Activated naive CD4-positive, alpha-beta T cell treated with anti-CD3 and anti-CD28 coated beads, Interleukin-2, amount 50 U/mL, for 24 hours (primary cell): Measurements from ENCODE around the gene CCKAR.
"Not testable (repeated sequence)": the region's sequence is repeated elsewhere in the genome, so short reads cannot be mapped to it uniquely, and the experiment has no call there.

Experiments
- H3K27ac Mint-ChIP-seq: one replicate; pipeline ENCODE4 v1.8.0; 2021; ENCODE audit warnings: mild to moderate bottlenecking, mixed read lengths
- H3K27me3 Mint-ChIP-seq: one replicate; pipeline ENCODE4 v1.8.0; 2021; ENCODE audit warnings: mixed read lengths
- H3K36me3 Mint-ChIP-seq: one replicate; pipeline ENCODE4 v1.8.0; 2021; ENCODE audit warnings: mixed read lengths
- H3K4me1 Mint-ChIP-seq: one replicate; pipeline ENCODE4 v1.8.0; 2021; ENCODE audit warnings: mixed read lengths
- H3K4me3 Mint-ChIP-seq: one replicate; pipeline ENCODE4 v1.8.0; 2021; ENCODE audit warnings: mild to moderate bottlenecking, mixed read lengths
- H3K9me3 Mint-ChIP-seq: one replicate; pipeline ENCODE4 v1.8.0; 2021; ENCODE audit warnings: mixed read lengths

The CCKAR gene

DNA sequence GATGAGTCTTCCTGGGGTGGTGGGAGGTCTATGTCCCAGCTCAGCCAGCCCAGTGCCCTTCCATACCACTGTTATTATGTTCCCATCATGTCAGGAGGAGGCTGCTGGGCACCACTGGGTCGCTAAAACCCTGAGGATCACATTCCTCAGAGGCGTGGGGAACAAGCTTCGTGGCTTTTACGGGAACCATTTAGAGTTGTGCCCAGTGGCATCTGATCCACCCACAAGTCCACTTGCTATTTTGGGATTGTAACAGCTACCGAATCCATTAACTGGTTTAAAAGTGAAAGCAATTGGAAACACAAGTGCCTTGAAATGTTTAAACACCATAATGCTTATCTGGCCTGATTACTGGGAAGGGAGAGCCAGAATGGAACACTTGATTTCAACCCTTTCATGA, 13.1 kb upstream of the CCKAR start:
- Mint-ChIP-seq H3K4me3 (no peak overlapping the region), H3K4me1 (no peaks in the 10 kb centered on the region), H3K36me3 (no peaks in the 10 kb centered on the region), H3K27me3 (peaks cover 3% of the 10 kb centered on the region), H3K9me3 (no peaks in the 10 kb centered on the region), H3K27ac (no peak overlapping the region)

DNA sequence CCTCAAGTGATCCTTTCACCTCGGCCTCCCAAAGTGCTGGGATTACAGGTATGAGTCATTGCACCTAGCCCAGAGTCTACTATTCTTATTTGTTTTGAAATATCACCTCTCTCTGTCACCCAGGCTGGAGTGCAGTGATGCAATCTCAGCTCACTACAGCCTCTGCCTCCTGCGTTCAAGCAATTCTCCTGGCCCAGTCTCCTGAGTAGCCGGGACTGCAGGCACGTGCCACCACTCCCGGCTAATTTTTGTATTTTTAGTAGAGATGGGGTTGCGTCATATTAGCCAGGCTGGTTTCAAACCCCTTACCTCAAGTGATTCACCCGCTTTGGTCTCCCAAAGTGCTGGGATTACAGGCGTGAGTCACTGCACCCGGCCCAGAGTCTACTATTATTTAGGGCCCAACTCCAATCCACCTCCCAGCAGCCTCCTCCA, 10.3 kb upstream of the CCKAR start:
- H3K27me3 Mint-ChIP-seq, H3K36me3 Mint-ChIP-seq, H3K4me1 Mint-ChIP-seq: not testable (repeated sequence)

DNA sequence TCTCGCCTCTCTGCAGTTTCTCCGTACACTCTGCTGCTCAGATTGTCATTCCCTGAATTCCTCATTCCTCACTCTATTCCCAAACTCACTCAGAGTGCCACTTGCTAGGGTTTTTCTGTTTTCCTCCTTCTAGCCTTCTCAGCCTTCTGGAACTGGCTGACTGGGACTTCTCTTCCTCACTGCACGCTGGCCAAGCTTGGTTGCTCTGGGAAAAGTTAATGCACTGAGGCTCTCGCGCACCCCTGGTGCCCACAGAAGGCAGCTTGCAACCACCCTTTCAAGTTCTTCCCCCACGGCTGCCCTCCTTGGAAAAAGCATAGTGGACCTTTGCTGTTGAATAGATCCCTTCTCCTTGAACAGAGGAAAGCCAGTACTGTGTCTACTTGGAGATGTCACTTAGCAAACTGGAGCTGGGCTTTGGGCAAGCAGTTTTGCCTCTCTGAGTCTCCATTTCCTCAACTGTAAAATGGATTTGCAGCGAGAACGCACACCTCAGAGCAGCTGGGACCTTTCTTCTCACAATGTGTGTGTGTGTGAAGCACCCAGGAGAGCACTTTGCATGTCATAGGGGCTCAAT, 6.0 kb upstream of the CCKAR start:
- H3K4me1 Mint-ChIP-seq: no peaks in the 10 kb centered on the region
- H3K36me3 Mint-ChIP-seq: no peaks in the 10 kb centered on the region
- H3K27ac Mint-ChIP-seq: no peak overlapping the region
- H3K27me3 Mint-ChIP-seq: peaks cover 12% of the 10 kb centered on the region
- no peaks in the 10 kb centered on the region for H3K9me3 Mint-ChIP-seq
- no peak overlapping the region for H3K4me3 Mint-ChIP-seq

More for the DNA sequence above, 10.3 kb upstream of the CCKAR start:
- not testable (repeated sequence) for H3K4me3 Mint-ChIP-seq, H3K9me3 Mint-ChIP-seq, H3K27ac Mint-ChIP-seq

DNA sequence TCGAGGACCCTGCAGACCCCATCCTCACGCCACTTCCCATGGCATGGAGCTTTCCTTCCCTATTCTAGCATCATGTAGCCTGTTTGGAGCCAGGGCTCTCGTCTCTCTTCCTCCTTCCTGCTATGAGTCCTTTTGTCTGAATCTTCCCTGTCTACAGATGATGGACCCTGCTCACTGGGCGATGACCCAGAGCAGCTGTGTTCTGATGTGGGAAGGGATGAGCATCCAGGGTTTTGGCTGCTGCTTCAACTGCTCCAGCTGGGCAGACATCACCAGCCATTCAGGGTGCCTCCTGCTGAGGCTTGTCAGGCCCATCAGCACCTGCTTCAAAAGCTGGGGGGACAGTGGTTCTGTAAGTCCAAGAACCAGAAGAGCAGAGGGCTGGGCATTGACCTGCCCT, 3.2 kb upstream of the CCKAR start:
- Mint-ChIP-seq H3K4me3 (no peak overlapping the region), H3K36me3 (no peaks in the 10 kb centered on the region), H3K27me3 (peaks cover 11% of the 10 kb centered on the region), H3K4me1 (no peaks in the 10 kb centered on the region), H3K9me3 (no peaks in the 10 kb centered on the region), H3K27ac (no peak overlapping the region)

DNA sequence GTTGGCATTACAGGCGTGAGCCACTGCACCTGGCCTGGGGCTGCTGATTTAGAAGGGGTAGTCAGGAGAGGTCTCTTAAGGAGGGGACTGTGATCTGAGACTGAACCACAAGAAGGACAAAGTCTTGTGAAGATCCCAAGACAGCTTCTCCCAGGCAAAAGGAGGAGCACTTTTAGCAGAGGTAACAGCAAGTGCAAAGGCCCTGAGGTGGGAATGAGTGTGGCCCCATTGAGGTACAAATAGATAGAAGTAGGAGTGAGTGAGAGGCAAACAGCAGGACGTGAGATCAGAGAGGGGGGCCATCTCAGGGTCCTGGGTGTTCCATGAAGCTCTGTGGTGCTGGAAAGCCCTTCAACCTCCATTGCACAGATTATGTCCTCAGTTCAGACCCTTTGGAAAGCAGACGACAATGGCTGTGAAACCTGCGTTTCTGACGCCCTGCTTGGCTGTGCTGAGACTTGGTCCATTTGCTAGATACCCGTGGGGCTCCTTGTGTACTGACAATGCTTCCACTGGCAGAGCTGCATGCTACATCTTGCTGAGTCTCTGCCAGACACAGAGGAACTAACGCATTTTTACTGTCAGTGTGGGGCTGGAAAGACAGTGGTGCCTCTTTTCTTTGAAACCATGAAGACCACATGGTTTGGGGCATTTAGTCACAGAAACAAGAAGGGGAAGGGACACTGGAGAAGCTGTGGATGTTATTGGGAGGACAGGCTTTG, 1.3 kb upstream of the CCKAR start:
- Mint-ChIP-seq H3K27me3 (peaks cover 11% of the 10 kb centered on the region), H3K36me3 (no peaks in the 10 kb centered on the region), H3K9me3 (no peaks in the 10 kb centered on the region), H3K4me1 (no peaks in the 10 kb centered on the region), H3K4me3 (no peak overlapping the region), H3K27ac (no peak overlapping the region)

DNA sequence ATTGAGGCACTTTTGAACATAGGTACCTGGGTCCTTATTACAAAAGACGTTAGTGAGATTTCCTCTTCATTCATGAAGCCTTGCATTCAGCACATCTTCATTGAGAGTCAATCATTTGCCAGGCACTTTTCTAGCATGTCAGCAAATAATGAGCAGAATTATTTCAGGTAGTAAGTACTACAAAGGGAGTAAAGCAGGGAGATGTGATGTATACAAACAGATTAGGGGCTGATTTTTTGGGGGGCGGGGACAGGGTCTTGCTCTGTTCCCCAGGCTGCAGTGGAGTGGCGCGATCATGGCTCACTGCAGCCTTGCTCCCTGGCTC, 638 bp upstream of the CCKAR start:
- Mint-ChIP-seq H3K4me3 (no peak overlapping the region), H3K36me3 (no peaks in the 10 kb centered on the region), H3K27ac (no peak overlapping the region), H3K9me3 (no peaks in the 10 kb centered on the region), H3K27me3 (peaks cover 8% of the 10 kb centered on the region), H3K4me1 (no peaks in the 10 kb centered on the region)

DNA sequence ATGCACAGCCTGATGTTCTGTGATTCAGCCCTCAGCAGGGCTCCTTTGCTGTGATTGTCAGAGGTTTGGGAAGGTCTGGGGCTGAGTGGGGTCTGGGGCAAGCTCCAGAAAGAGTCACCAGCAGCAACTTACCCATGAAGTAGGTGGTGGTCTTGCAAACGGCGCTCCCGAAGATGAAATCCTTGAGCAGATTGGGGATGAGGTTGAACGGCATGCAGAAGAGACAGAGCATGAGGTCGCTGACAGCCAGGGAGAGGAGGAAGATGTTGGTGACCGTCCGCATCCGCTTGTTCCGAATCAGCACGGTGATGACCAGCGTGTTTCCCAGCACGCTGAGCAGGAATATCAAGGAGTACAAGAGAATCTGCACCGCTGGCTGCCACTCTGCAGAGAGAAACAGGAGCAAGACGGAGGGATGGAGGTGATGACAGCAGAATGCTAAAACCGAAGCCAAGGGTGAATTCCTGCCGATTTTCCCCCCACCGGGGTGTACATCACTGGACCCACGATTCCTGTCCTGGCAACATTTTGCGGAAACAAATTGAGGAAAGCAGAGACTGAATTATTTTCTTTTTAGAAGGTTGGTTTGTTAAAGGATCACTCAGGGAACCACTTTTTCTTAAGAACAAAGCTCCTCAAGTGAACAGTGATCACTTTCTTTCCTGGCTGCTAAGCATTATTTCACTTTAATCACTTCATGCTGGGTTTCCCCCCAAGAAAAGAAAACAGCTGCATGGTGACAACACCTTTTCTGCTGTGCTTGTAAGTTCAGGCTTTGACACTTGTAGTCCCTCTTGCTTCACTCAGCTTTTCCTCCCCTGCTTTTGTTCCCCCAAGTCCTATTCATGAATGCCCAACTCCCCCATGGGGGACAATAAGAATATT, 941 bp downstream of the CCKAR start:
- no peaks in the 10 kb centered on the region for H3K9me3 Mint-ChIP-seq
- peaks cover 3% of the 10 kb centered on the region for H3K27me3 Mint-ChIP-seq
- no peak overlapping the region for H3K27ac Mint-ChIP-seq

DNA sequence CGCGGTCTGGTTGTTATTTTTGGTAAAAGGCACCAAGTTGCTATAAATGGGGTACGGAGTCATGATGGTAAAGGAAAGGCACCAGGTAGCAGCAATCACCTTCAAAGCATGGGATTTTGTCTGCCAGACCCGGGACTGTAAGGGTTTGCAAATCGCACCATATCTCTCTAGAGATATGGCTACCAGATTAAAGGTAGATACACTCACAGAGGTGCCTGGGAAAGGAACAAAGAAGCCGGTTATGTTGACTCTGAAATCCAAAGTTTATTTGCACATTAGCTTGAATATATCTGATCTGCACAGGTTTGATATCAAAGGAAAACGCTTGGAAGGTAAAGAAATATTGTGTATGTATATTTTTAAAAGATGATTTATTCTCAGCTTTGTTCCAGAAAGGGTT, 4.6 kb downstream of the CCKAR start:
- H3K9me3 Mint-ChIP-seq: no peaks in the 10 kb centered on the region
- H3K4me3 Mint-ChIP-seq: no peak overlapping the region
- no peak overlapping the region for H3K27ac Mint-ChIP-seq
- H3K4me1 Mint-ChIP-seq: no peaks in the 10 kb centered on the region
- H3K36me3 Mint-ChIP-seq: no peaks in the 10 kb centered on the region
- H3K27me3 Mint-ChIP-seq: no peaks in the 10 kb centered on the region

More for the DNA sequence above, 941 bp downstream of the CCKAR start:
- no peaks in the 10 kb centered on the region for H3K36me3 Mint-ChIP-seq
- no peaks in the 10 kb centered on the region for H3K4me1 Mint-ChIP-seq
- H3K4me3 Mint-ChIP-seq: no peak overlapping the region

DNA sequence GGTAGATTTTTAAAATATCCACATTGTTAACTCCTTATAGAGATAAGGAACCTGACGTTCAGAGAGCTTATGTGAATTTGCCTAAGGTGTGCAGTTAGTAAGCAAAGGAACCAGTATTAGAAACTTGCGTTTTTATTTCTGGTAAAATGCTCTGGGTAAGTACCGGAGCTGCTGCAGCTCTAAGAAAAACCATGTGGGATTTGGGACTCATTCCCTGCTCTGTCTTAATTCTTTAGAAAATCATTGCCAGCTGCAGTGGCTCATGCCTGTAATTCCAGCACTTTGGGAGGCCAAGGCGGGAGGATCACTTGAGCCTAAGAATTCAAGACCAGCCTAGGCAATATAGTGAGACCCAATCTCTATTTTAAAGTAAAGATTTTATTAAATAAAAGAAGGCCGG, 5.8 kb downstream of the CCKAR start:
- no peaks in the 10 kb centered on the region for H3K27me3 Mint-ChIP-seq
- H3K4me1 Mint-ChIP-seq: no peaks in the 10 kb centered on the region
- no peaks in the 10 kb centered on the region for H3K9me3 Mint-ChIP-seq
- H3K27ac Mint-ChIP-seq: no peak overlapping the region
- H3K36me3 Mint-ChIP-seq: no peaks in the 10 kb centered on the region
- H3K4me3 Mint-ChIP-seq: no peak overlapping the region

DNA sequence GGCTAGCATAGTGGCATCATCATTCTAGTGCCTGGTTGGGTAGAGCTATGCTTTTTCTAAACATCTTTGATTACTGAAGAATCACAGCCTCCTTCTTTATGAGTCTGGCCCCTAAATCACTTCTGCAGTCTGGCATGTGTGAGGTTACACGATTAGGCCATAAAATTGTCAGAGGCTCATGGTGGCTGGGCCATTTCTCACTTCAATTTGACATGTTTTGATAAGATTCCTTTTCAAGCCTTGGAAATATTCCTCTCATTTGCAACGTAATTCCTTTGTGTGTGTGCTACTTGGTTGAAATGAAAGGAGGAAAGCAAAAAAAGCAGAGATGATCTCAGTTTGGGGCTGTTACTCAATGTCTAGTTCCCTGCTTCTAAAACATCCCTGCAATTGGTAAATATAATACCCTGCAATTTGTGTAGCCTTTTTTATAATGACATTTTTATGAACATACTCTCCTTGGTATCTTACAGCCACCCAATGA, 6.2 kb downstream of the CCKAR start:
- no peak overlapping the region for H3K27ac Mint-ChIP-seq

DNA sequence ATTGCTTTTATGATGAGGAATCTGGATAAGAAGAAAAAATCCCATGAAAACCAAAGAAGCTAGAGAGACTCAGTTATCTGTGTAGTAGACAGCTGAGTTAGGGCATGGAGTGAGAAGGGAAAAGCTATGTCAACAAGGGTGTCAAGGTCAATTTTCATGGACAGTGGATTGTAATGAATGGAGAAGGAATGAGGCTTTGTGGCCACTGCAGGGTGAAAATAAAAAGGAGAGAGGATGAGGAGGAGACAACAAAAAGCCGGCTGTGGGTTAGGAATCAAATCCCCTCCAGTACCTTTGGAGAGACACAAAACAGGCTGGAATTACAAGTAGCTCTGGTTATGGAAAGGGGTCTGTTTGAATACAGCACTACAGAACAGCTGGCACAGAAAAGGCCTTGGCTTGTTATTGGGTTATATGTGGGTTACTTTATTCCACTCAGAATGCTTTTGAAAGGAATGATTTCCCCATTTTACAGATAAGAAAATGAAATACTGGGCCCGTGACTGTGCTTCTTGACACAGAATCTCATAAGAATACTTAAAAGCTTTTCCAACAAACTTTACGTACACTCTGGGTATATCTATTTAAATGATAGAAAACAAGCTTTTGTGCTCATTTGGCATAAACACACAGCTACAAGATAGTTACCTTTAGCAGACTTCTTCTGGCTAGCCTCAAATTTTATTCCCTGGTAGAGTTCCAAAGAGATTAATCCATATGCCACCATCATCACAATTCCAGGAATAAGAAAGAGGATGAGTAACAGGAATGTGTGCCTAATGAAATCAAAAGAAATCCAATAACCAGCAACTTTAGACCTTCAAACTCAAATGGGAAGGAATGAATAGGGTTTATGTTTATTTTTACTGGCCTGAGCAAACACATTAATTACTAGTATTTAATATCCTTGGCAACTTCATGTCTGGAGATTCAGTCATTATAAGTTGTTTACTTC, 7.5 kb downstream of the CCKAR start:
- Mint-ChIP-seq H3K27me3 (no peaks in the 10 kb centered on the region), H3K9me3 (no peaks in the 10 kb centered on the region), H3K4me1 (no peaks in the 10 kb centered on the region), H3K27ac (no peak overlapping the region), H3K36me3 (no peaks in the 10 kb centered on the region), H3K4me3 (no peak overlapping the region)

More for the DNA sequence above, 6.2 kb downstream of the CCKAR start:
- H3K4me3 Mint-ChIP-seq: no peak overlapping the region
- H3K9me3 Mint-ChIP-seq: no peaks in the 10 kb centered on the region
- H3K4me1 Mint-ChIP-seq: no peaks in the 10 kb centered on the region
- H3K36me3 Mint-ChIP-seq: no peaks in the 10 kb centered on the region
- H3K27me3 Mint-ChIP-seq: no peaks in the 10 kb centered on the region

DNA sequence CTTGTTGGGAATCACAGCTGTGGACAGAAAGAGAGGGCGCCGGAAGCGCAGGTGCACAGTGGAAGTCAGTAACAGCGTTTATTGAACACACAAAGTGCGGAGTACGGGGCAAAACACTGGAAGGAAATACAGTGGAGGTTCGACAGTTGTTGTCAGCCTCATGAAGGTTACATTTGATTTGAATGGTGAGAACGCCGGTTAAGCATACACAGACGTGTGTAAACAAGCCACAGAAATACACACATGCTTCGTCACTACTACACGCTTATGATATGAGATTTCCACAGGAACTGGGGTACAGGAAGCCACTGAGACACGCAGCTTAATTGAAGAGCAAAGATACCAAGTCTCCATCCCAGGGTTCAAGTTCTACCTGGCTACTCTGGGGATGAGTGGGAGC, 12.0 kb downstream of the CCKAR start:
- H3K36me3 Mint-ChIP-seq: no peaks in the 10 kb centered on the region
- H3K27me3 Mint-ChIP-seq: no peaks in the 10 kb centered on the region
- no peaks in the 10 kb centered on the region for H3K9me3 Mint-ChIP-seq
- H3K4me1 Mint-ChIP-seq: no peaks in the 10 kb centered on the region
- no peak overlapping the region for H3K4me3 Mint-ChIP-seq
- H3K27ac Mint-ChIP-seq: no peak overlapping the region

DNA sequence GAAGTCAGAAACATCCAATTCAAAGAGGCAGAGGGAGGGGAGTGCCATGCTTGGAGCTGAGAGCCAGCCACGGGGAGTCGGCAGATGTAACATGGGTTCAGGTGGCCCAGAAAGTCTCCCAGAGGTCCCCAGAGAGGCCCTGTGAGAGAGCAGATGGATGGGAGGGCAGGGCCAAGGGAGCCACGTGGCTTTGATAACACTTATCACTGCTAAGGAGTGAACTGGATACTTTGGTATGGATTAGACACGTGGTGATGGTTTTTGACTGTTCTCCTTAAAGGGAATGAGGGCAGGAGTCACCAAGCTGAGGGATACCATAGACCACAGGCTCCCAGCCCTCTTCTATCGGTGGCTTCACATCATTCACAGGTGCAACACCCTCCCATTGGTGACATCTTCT, 13.7 kb downstream of the CCKAR start:
- Mint-ChIP-seq H3K4me3 (no peak overlapping the region), H3K27me3 (no peaks in the 10 kb centered on the region), H3K36me3 (no peaks in the 10 kb centered on the region), H3K27ac (no peak overlapping the region), H3K9me3 (no peaks in the 10 kb centered on the region), H3K4me1 (no peaks in the 10 kb centered on the region)

DNA sequence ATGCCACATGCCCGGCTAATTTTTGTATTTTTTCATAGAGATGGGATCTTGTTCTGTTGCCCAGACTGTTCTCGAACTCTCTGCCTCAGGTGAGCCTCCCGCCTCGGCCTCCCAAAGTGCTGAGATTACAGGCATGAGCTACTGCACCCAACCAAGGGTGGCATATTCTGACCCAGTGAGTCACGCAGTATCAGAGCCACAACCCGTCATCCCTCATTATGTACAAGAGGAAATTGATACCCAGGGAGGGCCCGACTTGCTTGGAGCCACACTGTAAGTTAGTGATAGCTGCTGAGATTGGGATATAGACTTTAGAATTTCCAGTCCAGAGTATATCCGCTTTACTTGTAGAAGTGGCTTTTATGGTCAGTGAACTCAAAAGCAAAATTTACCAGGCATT, 14.6 kb downstream of the CCKAR start:
- Mint-ChIP-seq H3K27me3 (no peaks in the 10 kb centered on the region), H3K4me3 (no peak overlapping the region), H3K9me3 (no peaks in the 10 kb centered on the region)

DNA sequence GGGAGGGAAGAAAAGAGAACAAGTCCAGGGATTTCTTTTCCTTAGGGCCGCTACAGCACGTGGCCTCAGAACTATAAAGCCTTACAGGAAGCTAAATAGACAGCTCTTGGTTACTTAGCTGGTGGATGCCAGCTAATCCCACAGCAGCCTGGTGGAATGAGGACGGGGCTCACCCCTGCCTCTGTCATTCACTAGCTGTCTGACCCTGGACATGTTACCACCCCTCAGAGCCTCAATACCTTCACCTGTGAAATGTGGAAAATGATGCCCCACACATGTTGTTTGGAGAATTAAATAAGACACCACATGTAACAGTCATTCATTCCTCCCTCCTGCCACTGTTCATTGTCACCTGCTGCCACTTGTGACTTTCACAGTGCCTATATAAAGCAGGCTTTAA, 15.7 kb downstream of the CCKAR start:
- H3K4me1 Mint-ChIP-seq: no peaks in the 10 kb centered on the region
- no peak overlapping the region for H3K27ac Mint-ChIP-seq
- H3K27me3 Mint-ChIP-seq: no peaks in the 10 kb centered on the region
- no peaks in the 10 kb centered on the region for H3K9me3 Mint-ChIP-seq
- no peak overlapping the region for H3K4me3 Mint-ChIP-seq
- H3K36me3 Mint-ChIP-seq: no peaks in the 10 kb centered on the region

More for the DNA sequence above, 14.6 kb downstream of the CCKAR start:
- no peak overlapping the region for H3K27ac Mint-ChIP-seq
- H3K36me3 Mint-ChIP-seq: no peaks in the 10 kb centered on the region
- no peaks in the 10 kb centered on the region for H3K4me1 Mint-ChIP-seq
